ENCODE data around the gene BMP10. TPM values are rescaled to one million over a fixed set of nuclear protein-coding genes. Genes with fewer than 3 reads are reported as not detected.

The BMP10 gene
- total RNA-seq, 4 donors from 2014 or later, result not detected

GRCh38 chr2:68915393-68915792 is 44.2 kb upstream of the BMP10 start:
- H3K27ac ChIP-seq, result no peak overlapping the region
- WGBS, 2 donors, result 95 to 96% methylated on average over 4 of the region's 4 CpGs
- no peaks in the 10 kb centered on the region for H3K36me3 ChIP-seq
- peaks cover 0 to 4% of the 10 kb centered on the region in 2 donors for H3K4me1 ChIP-seq
- intact Hi-C loops (cut with DNase I), result no loop called here
- H3K27me3 ChIP-seq, result no peaks in the 10 kb centered on the region
- DNase-seq, result no peak
- TF ChIP-seq POLR2A (IDR thresholded peaks at IDR 0.05) (no peak), CTCF (IDR thresholded peaks at IDR 0.05) (no peak)
- H3K9me3 ChIP-seq, result no peaks in the 10 kb centered on the region
- H3K4me3 ChIP-seq (replicated peaks in 1 of 3), result no peak overlapping the region

- Histone ChIP-seq H3K27ac (no peak overlapping the region), H3K36me3 (no peaks in the 10 kb centered on the region), H3K9me3 (no peaks in the 10 kb centered on the region), H3K4me1 (peaks cover 6 to 10% of the 10 kb centered on the region in 2 donors), H3K27me3 (no peaks in the 10 kb centered on the region), H3K4me3 (replicated peaks in 1 of 3) (no peak overlapping the region)
- WGBS, 2 donors, result 86 to 92% methylated on average over 3 of the region's 3 CpGs
- intact Hi-C loops (cut with DNase I), result loop anchor here (5.0 kb wide), 1 partner anchor 161 kb away; no protein-coding TSS in a partner anchor
- DNase-seq, result no peak
- TF ChIP-seq CTCF (IDR thresholded peaks at IDR 0.05) (no peak), POLR2A (IDR thresholded peaks at IDR 0.05) (no peak)
Measured at GRCh38 chr2:68913359-68913758, 42.2 kb upstream of the BMP10 start.

- Histone ChIP-seq H3K9me3 (no peaks in the 10 kb centered on the region), H3K36me3 (no peaks in the 10 kb centered on the region), H3K27ac (no peak overlapping the region), H3K4me3 (replicated peaks in 1 of 3) (no peak overlapping the region), H3K27me3 (no peaks in the 10 kb centered on the region), H3K4me1 (peaks cover 12 to 13% of the 10 kb centered on the region in 2 donors)
- intact Hi-C loops (cut with DNase I), result loop anchor here (5.0 kb wide), 1 partner anchor 160 kb away; no protein-coding TSS in a partner anchor
- no peak for DNase-seq
- TF ChIP-seq POLR2A (IDR thresholded peaks at IDR 0.05) (no peak), CTCF (IDR thresholded peaks at IDR 0.05) (no peak)
- 34 to 45% methylated on average over 2 of the region's 2 CpGs for WGBS, 2 donors
Measured at GRCh38 chr2:68912732-68913131, 41.5 kb upstream of the BMP10 start.

GRCh38 chr2:68912111-68912510 is 40.9 kb upstream of the BMP10 start:
- H3K27me3 ChIP-seq, result no peaks in the 10 kb centered on the region
- no peak overlapping the region for H3K4me3 ChIP-seq (replicated peaks in 1 of 3)
- no peaks in the 10 kb centered on the region for H3K9me3 ChIP-seq
- 94 to 95% methylated on average over 3 of the region's 3 CpGs for WGBS, 2 donors
- H3K4me1 ChIP-seq, result peaks cover 12 to 13% of the 10 kb centered on the region in 2 donors
- no peak for TF ChIP-seq CTCF (IDR thresholded peaks at IDR 0.05)
- no peak for TF ChIP-seq POLR2A (IDR thresholded peaks at IDR 0.05)
- no peak for DNase-seq
- no peaks in the 10 kb centered on the region for H3K36me3 ChIP-seq
- intact Hi-C loops (cut with DNase I), result loop anchor here (5.0 kb wide), 1 partner anchor 160 kb away; no protein-coding TSS in a partner anchor
- H3K27ac ChIP-seq, result no peak overlapping the region

GRCh38 chr2:68911709-68912108 is 40.5 kb upstream of the BMP10 start:
- Histone ChIP-seq H3K4me1 (peaks cover 12 to 13% of the 10 kb centered on the region in 2 donors), H3K9me3 (no peaks in the 10 kb centered on the region), H3K36me3 (no peaks in the 10 kb centered on the region), H3K4me3 (replicated peaks in 1 of 3) (no peak overlapping the region), H3K27me3 (no peaks in the 10 kb centered on the region), H3K27ac (no peak overlapping the region)
- 89 to 95% methylated on average over 1 of the region's 1 CpG for WGBS, 2 donors
- intact Hi-C loops (cut with DNase I), result loop anchor here (5.0 kb wide), 1 partner anchor 159 kb away; no protein-coding TSS in a partner anchor
- DNase-seq, result no peak
- TF ChIP-seq POLR2A (IDR thresholded peaks at IDR 0.05), result no peak
- TF ChIP-seq CTCF (IDR thresholded peaks at IDR 0.05), result no peak

All from thyroid gland (tissue), 4 donors.